MM.1S (cell line): ENCODE results near the gene PNO1.

ENCODE experiments used
- DNase-seq: peaks from one replicate; pipeline ENCODE4 v3.0.0-alpha.2; 2015
- H2AFZ ChIP-seq: fragments of 300-600 bp; sonication (generic); 2 replicates; pipeline ENCODE4 v1.6.0; 2016; ENCODE audit warnings: antibody characterized with exemption, low read length
- H3F3A ChIP-seq: fragments of 300-600 bp; sonication (generic); 2 replicates; pipeline ENCODE4 v1.6.1; 2016; ENCODE audit warnings: mild to moderate bottlenecking, antibody characterized with exemption, low read length, moderate library complexity, mixed read lengths; ENCODE audit not compliant: insufficient read depth
- H3K27ac ChIP-seq: fragments of 300-600 bp; sonication (generic); 2 replicates; pipeline ENCODE4 v1.5.1; 2016; ENCODE audit warnings: mild to moderate bottlenecking, low read length
- H3K27me3 ChIP-seq: fragments of 300-600 bp; sonication (generic); replicated peaks from 2 replicates; pipeline ENCODE4 v1.6.0; 2016; ENCODE audit warnings: low read length; ENCODE audit not compliant: insufficient read depth
- H3K36me3 ChIP-seq: fragments of 300-600 bp; sonication (generic); replicated peaks from 2 replicates; pipeline ENCODE4 v1.6.1; 2016; ENCODE audit warnings: mild to moderate bottlenecking, low read length, mixed read lengths; ENCODE audit not compliant: insufficient read depth
- H3K4me1 ChIP-seq: fragments of 300-600 bp; sonication (generic); 2 replicates; pipeline ENCODE4 v1.6.1; 2016; ENCODE audit warnings: low read length, mixed read lengths
- H3K4me2 ChIP-seq: fragments of 300-600 bp; sonication (generic); 2 replicates; pipeline ENCODE4 v1.6.0; 2016; ENCODE audit warnings: low read depth, low read length
- H3K4me3 ChIP-seq: fragments of 300-600 bp; sonication (generic); 2 replicates; pipeline ENCODE4 v1.5.1; 2016; ENCODE audit warnings: low read length, mixed read lengths
- H3K79me2 ChIP-seq: fragments of 300-600 bp; sonication (generic); 2 replicates; pipeline ENCODE4 v1.6.1; 2016; ENCODE audit warnings: mixed run types, low read length, mixed read lengths
- H3K9ac ChIP-seq: fragments of 300-600 bp; sonication (generic); 2 replicates; pipeline ENCODE4 v1.6.1; 2016; ENCODE audit warnings: low read length, mixed read lengths
- H3K9me2 ChIP-seq: fragments of 300-600 bp; sonication (generic); replicated peaks from 2 replicates; pipeline ENCODE4 v1.6.1; 2016; ENCODE audit warnings: mild to moderate bottlenecking, low read length, mixed read lengths; ENCODE audit not compliant: insufficient read depth
- H3K9me3 ChIP-seq: fragments of 300-600 bp; sonication (generic); replicated peaks from 2 replicates; pipeline ENCODE4 v1.6.1; 2016; ENCODE audit warnings: mild to moderate bottlenecking, low read length, mixed read lengths; ENCODE audit not compliant: insufficient read depth
- H4K20me1 ChIP-seq: fragments of 300-600 bp; sonication (generic); 2 replicates; pipeline ENCODE4 v1.6.1; 2016; ENCODE audit warnings: mild to moderate bottlenecking, low read length, moderate library complexity, mixed read lengths; ENCODE audit not compliant: insufficient read depth
- CTCF ChIP-seq: fragments of 300-600 bp; sonication (generic); IDR thresholded peaks from 2 replicates; pipeline ENCODE4 v1.5.1; 2016; ENCODE audit warnings: antibody characterized with exemption, low read length, mixed read lengths
- EZH2 ChIP-seq: fragments of 300-600 bp; sonication (generic); optimal IDR thresholded peaks from 2 replicates; pipeline ENCODE3; 2017; ENCODE audit warnings: low read depth, mild to moderate bottlenecking, antibody characterized with exemption, low read length, mixed read lengths
- EZH2phosphoT487 ChIP-seq: fragments of 300-600 bp; sonication (generic); IDR thresholded peaks from 2 replicates; pipeline ENCODE4 v1.6.1; 2018; ENCODE audit warnings: antibody characterized with exemption, low read length

Gene PNO1

GRCh38 chr2:68121873-68122679 lies 35.6 kb upstream of the PNO1 start:
- no peaks in the 10 kb centered on the region for H3K9me3 ChIP-seq
- H2AFZ ChIP-seq: peak overlapping the region; percentile 40; the same call in 1 of the 2 replicates
- H3F3A ChIP-seq: peaks cover 16% of the 10 kb centered on the region
- no peaks in the 10 kb centered on the region for H3K27me3 ChIP-seq
- H3K27ac ChIP-seq: peak overlapping the region; percentile 84; the same call in 1 of the 2 replicates
- no peaks in the 10 kb centered on the region for H4K20me1 ChIP-seq
- DNase-seq: peak; percentile 76
- H3K4me3 ChIP-seq: peak overlapping the region; percentile 23
- H3K36me3 ChIP-seq: no peaks in the 10 kb centered on the region
- H3K9ac ChIP-seq: peak overlapping the region; percentile 34; the same call in 1 of the 2 replicates
- peak overlapping the region; percentile 79 for H3K4me2 ChIP-seq
- TF ChIP-seq EZH2phosphoT487 (no peak), CTCF (peak; percentile 98)
- peaks cover 9% of the 10 kb centered on the region for H3K4me1 ChIP-seq
- no peaks in the 10 kb centered on the region for H3K9me2 ChIP-seq
- H3K79me2 ChIP-seq: no peaks in the 10 kb centered on the region

GRCh38 chr2:68122680-68122964 lies 35.1 kb upstream of the PNO1 start:
- no peak overlapping the region for H3K4me3 ChIP-seq
- H3K4me1 ChIP-seq: peaks cover 9% of the 10 kb centered on the region
- no peak overlapping the region for H3K27ac ChIP-seq
- peaks cover 16% of the 10 kb centered on the region for H3F3A ChIP-seq
- H3K9me3 ChIP-seq: no peaks in the 10 kb centered on the region
- H3K79me2 ChIP-seq: no peaks in the 10 kb centered on the region
- no peak for DNase-seq
- H2AFZ ChIP-seq: no peak overlapping the region; the same call in 1 of the 2 replicates
- H3K27me3 ChIP-seq: no peaks in the 10 kb centered on the region
- TF ChIP-seq EZH2: no peak
- TF ChIP-seq CTCF: no peak
- TF ChIP-seq EZH2phosphoT487: no peak
- H3K4me2 ChIP-seq: peak overlapping the region; percentile 79; the same call in 1 of the 2 replicates
- no peaks in the 10 kb centered on the region for H3K9me2 ChIP-seq
- H3K9ac ChIP-seq: no peak overlapping the region
- H3K36me3 ChIP-seq: no peaks in the 10 kb centered on the region
- H4K20me1 ChIP-seq: no peaks in the 10 kb centered on the region

- Histone ChIP-seq H3K4me2 (no peak overlapping the region), H3K9ac (no peak overlapping the region), H3K79me2 (no peaks in the 10 kb centered on the region), H3K9me3 (no peaks in the 10 kb centered on the region), H2AFZ (no peak overlapping the region), H4K20me1 (no peaks in the 10 kb centered on the region), H3K27me3 (no peaks in the 10 kb centered on the region), H3K4me1 (peaks cover 9% of the 10 kb centered on the region), H3K27ac (no peak overlapping the region), H3K9me2 (no peaks in the 10 kb centered on the region), H3K4me3 (no peak overlapping the region), H3K36me3 (no peaks in the 10 kb centered on the region), H3F3A (peaks cover 16% of the 10 kb centered on the region)
- DNase-seq: no peak
- TF ChIP-seq CTCF: no peak
- TF ChIP-seq EZH2phosphoT487: no peak
- TF ChIP-seq EZH2: no peak
Observed at GRCh38 chr2:68124321-68124720, 33.4 kb upstream of the PNO1 start.
